GM12878 (cell line): ENCODE results near the gene RUSC1. TPM values are rescaled to one million over a fixed set of nuclear protein-coding genes. Genes with fewer than 3 reads are reported as not detected.

Source experiments
- BHLHE40 ChIP-seq, 2 experiments: fragments of 450-650 bp in 1 of 2; IDR thresholded peaks; 2 replicates each; pipeline ENCODE4 v1.6.1; 2011 to 2017; ENCODE audit warnings: low read depth in 2 of 2, borderline replicate concordance in 1 of 2, improper control_type of control experiment in 1 of 2, low read length in 1 of 2, mild to moderate bottlenecking in 1 of 2
- CBX5 ChIP-seq: sonication (generic); IDR thresholded peaks from 2 replicates; pipeline ENCODE4 v1.6.1; 2016; ENCODE audit warnings: low read depth, moderate library complexity, mild to moderate bottlenecking, inconsistent platforms
- CHD1 ChIP-seq: IDR thresholded peaks from 2 replicates; pipeline ENCODE4 v1.6.1; 2012; ENCODE audit warnings: low read depth, low read length, improper control_type of control experiment
- CREM ChIP-seq: IDR thresholded peaks from 2 replicates; pipeline ENCODE4 v1.6.1; 2014; ENCODE audit warnings: antibody characterized with exemption, low read depth
- EZH2 ChIP-seq: IDR thresholded peaks from 2 replicates; pipeline ENCODE4 v1.6.1; 2012; ENCODE audit warnings: low read depth, mild to moderate bottlenecking, control low read depth, inconsistent platforms, low read length, borderline replicate concordance; ENCODE audit not compliant: control insufficient read depth
- IKZF1 ChIP-seq: fragments of 450-650 bp; conservative IDR thresholded peaks from 2 replicates; pipeline ENCODE4 v1.6.1; 2017; ENCODE audit warnings: antibody characterized with exemption, mild to moderate bottlenecking
- NR2C1 ChIP-seq: fragments of 450-650 bp; IDR thresholded peaks from 2 replicates; pipeline ENCODE4 v1.6.1; 2017; ENCODE audit warnings: antibody characterized with exemption, mild to moderate bottlenecking, moderate library complexity
- POLR2AphosphoS5 ChIP-seq: IDR thresholded peaks from 2 replicates; pipeline ENCODE4 v1.6.1; 2011; ENCODE audit warnings: mild to moderate bottlenecking, low read length, inconsistent platforms
- RFX5 ChIP-seq: IDR thresholded peaks from 2 replicates; pipeline ENCODE4 v1.6.1; 2011; ENCODE audit warnings: low read depth, low read length, improper control_type of control experiment
- SMARCA5 ChIP-seq: fragments of 450-650 bp; IDR thresholded peaks from 2 replicates; pipeline ENCODE4 v1.6.1; 2017; ENCODE audit warnings: mild to moderate bottlenecking
- SMC3 ChIP-seq: IDR thresholded peaks from 2 replicates; pipeline ENCODE4 v1.6.1; 2011; ENCODE audit warnings: low read length, improper control_type of control experiment, borderline replicate concordance
- SREBF1 ChIP-seq: IDR thresholded peaks from 2 replicates; pipeline ENCODE4 v1.6.1; 2012; ENCODE audit warnings: mild to moderate bottlenecking, low read length
- SREBF2 ChIP-seq: IDR thresholded peaks from 2 replicates; pipeline ENCODE4 v1.6.1; 2012; ENCODE audit warnings: mild to moderate bottlenecking, low read length
- SRF ChIP-seq, 2 experiments: IDR thresholded peaks; 2 replicates each; pipeline ENCODE4 v1.6.1; 2011; ENCODE audit warnings: low read depth in 2 of 2, low read length in 2 of 2, mild to moderate bottlenecking in 1 of 2, moderate library complexity in 1 of 2
- TCF3 ChIP-seq: IDR thresholded peaks from 2 replicates; pipeline ENCODE4 v1.6.1; 2012; ENCODE audit warnings: low read depth, mild to moderate bottlenecking, low read length, borderline replicate concordance; ENCODE audit not compliant: insufficient read depth
- WRNIP1 ChIP-seq: IDR thresholded peaks from 2 replicates; pipeline ENCODE4 v1.6.1; 2011; ENCODE audit warnings: low read depth, low read length, improper control_type of control experiment, borderline replicate concordance
- YY1 ChIP-seq: IDR thresholded peaks from 2 replicates; pipeline ENCODE4 v1.6.1; 2011; ENCODE audit warnings: low read depth, mild to moderate bottlenecking, low read length
- ZNF24 ChIP-seq: fragments of 450-650 bp; IDR thresholded peaks from 2 replicates; pipeline ENCODE4 v1.6.1; 2017; ENCODE audit warnings: antibody characterized with exemption, mild to moderate bottlenecking
- polyA plus RNA-seq, 11 experiments: library from polyadenylated mRNA; depleted of rRNA in 4 of 11; unstranded in 6 of 11; stranded (reverse) in 5 of 11; fragments of >200 nt; fragmentation: Nextera tagmentation in 4 of 11; fragmentation: Illumina TruSeq in 1 of 11; extraction: Ambion mirVana in 4 of 11; extraction: Trizol in 1 of 11; gene quantifications; 1 replicate in 1 of 11; 2 replicates in 10 of 11; pipeline versions ENCODE4 v1.2.1 to v1.2.3, GENCODE V29; 2011 to 2016; ENCODE audit warnings: inconsistent platforms in 2 of 11, missing spikeins in 2 of 11, low read depth in 1 of 11
- total RNA-seq, 4 experiments: library from RNA; depleted of rRNA in 3 of 4; stranded (reverse); fragments of >200 nt in 3 of 4; fragmentation: Illumina TruSeq in 1 of 4; extraction: Trizol in 1 of 4; gene quantifications; 2 replicates each; pipeline versions ENCODE4 v1.2.1 to v1.2.3, GENCODE V29; 2013 to 2021
- TF ChIP-seq, protein P1 (sequence below): IDR thresholded peaks from 2 replicates; pipeline ENCODE4 v1.6.1; 2012; ENCODE audit warnings: low read depth, low read length, improper control_type of control experiment
- TF ChIP-seq, protein P2 (sequence below): fragments of 450-650 bp; IDR thresholded peaks from 2 replicates; pipeline ENCODE4 v1.6.1; 2017; ENCODE audit warnings: mild to moderate bottlenecking, moderate library complexity
- TF ChIP-seq, protein P3 (sequence below): IDR thresholded peaks from 2 replicates; pipeline ENCODE4 v1.6.1; 2012; ENCODE audit warnings: low read depth, low read length, improper control_type of control experiment
- TF ChIP-seq, protein P4 (sequence below): IDR thresholded peaks from 2 replicates; pipeline ENCODE4 v1.6.1; 2012; ENCODE audit warnings: low read depth, low read length, improper control_type of control experiment

RUSC1 gene
- total and polyA plus RNA-seq, 10 of the 15 experiments (the other 5 are each of a cell fraction or from before 2014, with no cell fraction given), result 1.1 to 23.7 (median 12.3) TPM

DNA sequence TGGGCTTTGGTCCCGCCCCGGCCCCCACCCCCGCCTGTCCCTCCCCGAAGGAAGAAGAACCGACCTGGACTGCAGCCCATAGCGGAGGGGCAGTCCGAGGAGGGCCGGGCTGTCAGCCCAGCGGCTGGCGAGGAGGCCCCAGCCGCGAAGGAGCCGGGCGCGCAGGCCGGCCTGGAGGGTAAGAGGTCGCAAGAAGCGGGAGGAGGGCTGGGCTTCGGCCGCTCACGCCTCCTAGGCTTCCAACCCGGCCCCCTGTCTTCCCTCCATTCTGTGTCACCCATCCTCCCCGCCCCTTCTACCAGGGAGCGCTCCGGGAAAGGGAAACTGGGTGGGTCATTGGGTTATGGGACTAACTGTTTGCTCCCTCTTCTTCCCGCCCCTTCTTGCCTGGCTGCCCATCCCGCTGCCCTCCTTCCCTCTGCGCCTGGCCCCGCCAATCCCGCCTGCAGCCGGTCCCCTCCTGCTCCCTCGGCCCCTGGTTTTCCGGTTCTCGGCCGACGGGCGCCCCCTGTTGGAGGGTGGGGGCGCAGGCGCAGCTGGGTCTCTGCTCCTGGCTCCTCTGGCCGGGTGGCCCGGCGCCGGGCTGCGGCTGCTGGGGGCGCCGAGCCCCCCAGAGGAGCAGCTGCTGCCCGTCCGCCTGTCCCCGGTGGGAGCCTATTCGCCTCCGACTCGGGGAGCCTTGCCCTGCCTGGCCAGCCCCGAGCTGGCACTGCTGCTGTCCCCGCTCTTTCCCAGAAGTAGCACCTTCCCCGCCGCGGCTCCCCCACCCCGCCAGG lies 2.4 kb downstream of the RUSC1 start (continued):
- TF ChIP-seq ZNF24, result 0 out of 2 replicates have a peak, but pooled peaks have one; percentile 20
- TF ChIP-seq, protein P1, sequence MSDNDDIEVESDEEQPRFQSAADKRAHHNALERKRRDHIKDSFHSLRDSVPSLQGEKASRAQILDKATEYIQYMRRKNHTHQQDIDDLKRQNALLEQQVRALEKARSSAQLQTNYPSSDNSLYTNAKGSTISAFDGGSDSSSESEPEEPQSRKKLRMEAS, result 0 out of 2 replicates have a peak, but pooled peaks have one; percentile 44
- no peak for TF ChIP-seq POLR2AphosphoS5
- no peak for TF ChIP-seq CBX5
- TF ChIP-seq RFX5, result no peak
- TF ChIP-seq, protein P2, sequence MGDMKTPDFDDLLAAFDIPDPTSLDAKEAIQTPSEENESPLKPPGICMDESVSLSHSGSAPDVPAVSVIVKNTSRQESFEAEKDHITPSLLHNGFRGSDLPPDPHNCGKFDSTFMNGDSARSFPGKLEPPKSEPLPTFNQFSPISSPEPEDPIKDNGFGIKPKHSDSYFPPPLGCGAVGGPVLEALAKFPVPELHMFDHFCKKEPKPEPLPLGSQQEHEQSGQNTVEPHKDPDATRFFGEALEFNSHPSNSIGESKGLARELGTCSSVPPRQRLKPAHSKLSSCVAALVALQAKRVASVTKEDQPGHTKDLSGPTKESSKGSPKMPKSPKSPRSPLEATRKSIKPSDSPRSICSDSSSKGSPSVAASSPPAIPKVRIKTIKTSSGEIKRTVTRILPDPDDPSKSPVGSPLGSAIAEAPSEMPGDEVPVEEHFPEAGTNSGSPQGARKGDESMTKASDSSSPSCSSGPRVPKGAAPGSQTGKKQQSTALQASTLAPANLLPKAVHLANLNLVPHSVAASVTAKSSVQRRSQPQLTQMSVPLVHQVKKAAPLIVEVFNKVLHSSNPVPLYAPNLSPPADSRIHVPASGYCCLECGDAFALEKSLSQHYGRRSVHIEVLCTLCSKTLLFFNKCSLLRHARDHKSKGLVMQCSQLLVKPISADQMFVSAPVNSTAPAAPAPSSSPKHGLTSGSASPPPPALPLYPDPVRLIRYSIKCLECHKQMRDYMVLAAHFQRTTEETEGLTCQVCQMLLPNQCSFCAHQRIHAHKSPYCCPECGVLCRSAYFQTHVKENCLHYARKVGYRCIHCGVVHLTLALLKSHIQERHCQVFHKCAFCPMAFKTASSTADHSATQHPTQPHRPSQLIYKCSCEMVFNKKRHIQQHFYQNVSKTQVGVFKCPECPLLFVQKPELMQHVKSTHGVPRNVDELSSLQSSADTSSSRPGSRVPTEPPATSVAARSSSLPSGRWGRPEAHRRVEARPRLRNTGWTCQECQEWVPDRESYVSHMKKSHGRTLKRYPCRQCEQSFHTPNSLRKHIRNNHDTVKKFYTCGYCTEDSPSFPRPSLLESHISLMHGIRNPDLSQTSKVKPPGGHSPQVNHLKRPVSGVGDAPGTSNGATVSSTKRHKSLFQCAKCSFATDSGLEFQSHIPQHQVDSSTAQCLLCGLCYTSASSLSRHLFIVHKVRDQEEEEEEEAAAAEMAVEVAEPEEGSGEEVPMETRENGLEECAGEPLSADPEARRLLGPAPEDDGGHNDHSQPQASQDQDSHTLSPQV, result no peak
- TF ChIP-seq SMC3, result peak; percentile 59
- TF ChIP-seq, protein P3, sequence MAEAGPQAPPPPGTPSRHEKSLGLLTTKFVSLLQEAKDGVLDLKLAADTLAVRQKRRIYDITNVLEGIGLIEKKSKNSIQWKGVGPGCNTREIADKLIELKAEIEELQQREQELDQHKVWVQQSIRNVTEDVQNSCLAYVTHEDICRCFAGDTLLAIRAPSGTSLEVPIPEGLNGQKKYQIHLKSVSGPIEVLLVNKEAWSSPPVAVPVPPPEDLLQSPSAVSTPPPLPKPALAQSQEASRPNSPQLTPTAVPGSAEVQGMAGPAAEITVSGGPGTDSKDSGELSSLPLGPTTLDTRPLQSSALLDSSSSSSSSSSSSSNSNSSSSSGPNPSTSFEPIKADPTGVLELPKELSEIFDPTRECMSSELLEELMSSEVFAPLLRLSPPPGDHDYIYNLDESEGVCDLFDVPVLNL, result no peak
- TF ChIP-seq YY1, result peak; percentile 53; the same call in 1 of the 2 replicates
- no peak; the same call in 1 of the 2 replicates for TF ChIP-seq CREM
- peak; percentile 94 for TF ChIP-seq SMARCA5
- TF ChIP-seq EZH2, result no peak
- TF ChIP-seq CHD1, result no peak
- no peak for TF ChIP-seq NR2C1
- TF ChIP-seq, protein P4, sequence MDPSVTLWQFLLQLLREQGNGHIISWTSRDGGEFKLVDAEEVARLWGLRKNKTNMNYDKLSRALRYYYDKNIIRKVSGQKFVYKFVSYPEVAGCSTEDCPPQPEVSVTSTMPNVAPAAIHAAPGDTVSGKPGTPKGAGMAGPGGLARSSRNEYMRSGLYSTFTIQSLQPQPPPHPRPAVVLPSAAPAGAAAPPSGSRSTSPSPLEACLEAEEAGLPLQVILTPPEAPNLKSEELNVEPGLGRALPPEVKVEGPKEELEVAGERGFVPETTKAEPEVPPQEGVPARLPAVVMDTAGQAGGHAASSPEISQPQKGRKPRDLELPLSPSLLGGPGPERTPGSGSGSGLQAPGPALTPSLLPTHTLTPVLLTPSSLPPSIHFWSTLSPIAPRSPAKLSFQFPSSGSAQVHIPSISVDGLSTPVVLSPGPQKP, result no peak
- TF ChIP-seq SREBF1, result no peak
- peak; percentile 39 to 44; a peak in 1 of 4 replicates for TF ChIP-seq BHLHE40 (IDR thresholded peaks at IDR 0.05; ENCODE audit: borderline replicate concordance in 1 of 2, low read depth in 2 of 2, low read length in 1 of 2)
- TF ChIP-seq WRNIP1, result no peak
- TF ChIP-seq SRF (IDR thresholded peaks at IDR 0.05; ENCODE audit: low read depth in 2 of 2, low read length in 2 of 2), result no peak
- TF ChIP-seq TCF3, result 0 out of 2 replicates have a peak, but pooled peaks have one; percentile 77
- TF ChIP-seq SREBF2, result no peak
- peak; percentile 89 for TF ChIP-seq IKZF1
